H9 (cell line): ENCODE results near the gene CHCHD3. TPM values are rescaled to one million over a fixed set of nuclear protein-coding genes. Genes with fewer than 3 reads are reported as not detected.

ENCODE experiments used
- DNase-seq: peaks from one replicate; pipeline ENCODE4 v3.0.0-alpha.2; 2017
- H2AFZ ChIP-seq: one replicate; pipeline ENCODE4 v1.6.1; 2013; ENCODE audit warnings: mild to moderate bottlenecking, low read length, control low read depth, moderate library complexity
- H2AK5ac ChIP-seq: 2 replicates; pipeline ENCODE4 v1.6.1; 2013; ENCODE audit warnings: low read length, control low read depth, mixed read lengths; ENCODE audit not compliant: insufficient read length
- H2BK120ac ChIP-seq: one replicate; pipeline ENCODE4 v1.6.1; 2013; ENCODE audit warnings: low read depth, mild to moderate bottlenecking, low read length, control low read depth, inconsistent platforms; ENCODE audit not compliant: poor library complexity, severe bottlenecking
- H2BK12ac ChIP-seq: 2 replicates; pipeline ENCODE4 v1.6.1; 2013; ENCODE audit warnings: low read length, control low read depth, mixed read lengths, low read depth; ENCODE audit not compliant: insufficient read length
- H2BK15ac ChIP-seq: 2 replicates; pipeline ENCODE4 v1.6.1; 2013; ENCODE audit warnings: low read depth, low read length, control low read depth
- H2BK20ac ChIP-seq: one replicate; pipeline ENCODE4 v1.6.1; 2013; ENCODE audit warnings: low read depth, mild to moderate bottlenecking, low read length, control low read depth, inconsistent platforms; ENCODE audit not compliant: poor library complexity, severe bottlenecking
- H2BK5ac ChIP-seq: 2 replicates; pipeline ENCODE4 v1.6.1; 2013; ENCODE audit warnings: low read length, control low read depth, mixed read lengths; ENCODE audit not compliant: insufficient read length
- H3K14ac ChIP-seq: 2 replicates; pipeline ENCODE4 v1.6.1; 2013; ENCODE audit warnings: low read length, control low read depth; ENCODE audit not compliant: insufficient read depth
- H3K18ac ChIP-seq: 2 replicates; pipeline ENCODE4 v1.6.1; 2013; ENCODE audit warnings: low read depth, mild to moderate bottlenecking, mixed read lengths, low read length, control low read depth; ENCODE audit not compliant: insufficient read length
- H3K23ac ChIP-seq: 2 replicates; pipeline ENCODE4 v1.6.1; 2013; ENCODE audit warnings: low read length, control low read depth, mixed read lengths, low read depth; ENCODE audit not compliant: insufficient read length
- H3K23me2 ChIP-seq: 2 replicates; pipeline ENCODE4 v1.6.1; 2013; ENCODE audit warnings: low read depth, mild to moderate bottlenecking, mixed read lengths, low read length, control low read depth; ENCODE audit not compliant: insufficient read length, poor library complexity, severe bottlenecking
- H3K27ac ChIP-seq: 2 replicates; pipeline ENCODE4 v1.5.1; 2013; ENCODE audit warnings: low read length, control low read depth, mixed read lengths, low read depth; ENCODE audit not compliant: insufficient read length
- H3K27me3 ChIP-seq: 2 replicates; pipeline ENCODE4 v1.6.1; 2013; ENCODE audit warnings: low read length, control low read depth, inconsistent platforms; ENCODE audit not compliant: insufficient read depth
- H3K4ac ChIP-seq: 2 replicates; pipeline ENCODE4 v1.6.1; 2013; ENCODE audit warnings: low read depth, mild to moderate bottlenecking, control low read depth, inconsistent platforms, low read length, moderate library complexity
- H3K4me1 ChIP-seq: 2 replicates; pipeline ENCODE4 v1.6.1; 2013; ENCODE audit warnings: low read length, control low read depth, inconsistent platforms; ENCODE audit not compliant: insufficient read depth
- H3K4me2 ChIP-seq: 2 replicates; pipeline ENCODE4 v1.6.1; 2013; ENCODE audit warnings: low read length, control low read depth, mixed read lengths; ENCODE audit not compliant: insufficient read length, insufficient read depth
- H3K56ac ChIP-seq: 2 replicates; pipeline ENCODE4 v1.6.1; 2013; ENCODE audit warnings: low read depth, mild to moderate bottlenecking, mixed read lengths, low read length, control low read depth; ENCODE audit not compliant: insufficient read length
- H3K79me1 ChIP-seq: 2 replicates; pipeline ENCODE4 v1.6.1; 2013; ENCODE audit warnings: low read depth, mild to moderate bottlenecking, moderate library complexity, low read length, control low read depth, inconsistent platforms; ENCODE audit not compliant: insufficient read depth, poor library complexity, severe bottlenecking
- H3K79me2 ChIP-seq: 2 replicates; pipeline ENCODE4 v1.6.1; 2013; ENCODE audit warnings: low read length, control low read depth, inconsistent platforms; ENCODE audit not compliant: insufficient read depth
- H3K9ac ChIP-seq: 2 replicates; pipeline ENCODE4 v1.6.1; 2013; ENCODE audit warnings: low read length, control low read depth, mixed read lengths; ENCODE audit not compliant: insufficient read length; ENCODE audit errors: extremely low read depth
- H3K9me3 ChIP-seq: one replicate; pipeline ENCODE4 v1.6.1; 2013; ENCODE audit warnings: low read depth, low read length, inconsistent platforms; ENCODE audit not compliant: control insufficient read depth
- H3T11ph ChIP-seq: one replicate; pipeline ENCODE4 v1.6.1; 2013; ENCODE audit warnings: mild to moderate bottlenecking, low read length, control low read depth, inconsistent platforms
- H4K20me1 ChIP-seq: one replicate; pipeline ENCODE4 v1.6.1; 2013; ENCODE audit not compliant: control insufficient read depth, insufficient read length, insufficient read depth
- H4K5ac ChIP-seq: 2 replicates; pipeline ENCODE4 v1.6.1; 2013; ENCODE audit warnings: low read depth, mild to moderate bottlenecking, mixed read lengths, low read length, control low read depth; ENCODE audit not compliant: insufficient read length
- H4K8ac ChIP-seq: replicated peaks from 2 replicates; pipeline ENCODE4 v1.6.1; 2013; ENCODE audit warnings: low read length, control low read depth, mixed read lengths, low read depth; ENCODE audit not compliant: insufficient read length
- H4K91ac ChIP-seq: 2 replicates; pipeline ENCODE4 v1.6.1; 2013; ENCODE audit warnings: low read depth, mild to moderate bottlenecking, moderate library complexity, mixed read lengths, low read length, control low read depth; ENCODE audit not compliant: insufficient read length
- H3K27ac Mint-ChIP-seq, 3 experiments: 2 replicates in 2 of 3; 3 replicates in 1 of 3; pipeline ENCODE4 v1.8.0; 2020 to 2021; ENCODE audit warnings: mixed read lengths in 3 of 3, mild to moderate bottlenecking in 1 of 3, moderate library complexity in 1 of 3
- H3K27me3 Mint-ChIP-seq: 2 replicates; pipeline ENCODE4 v1.8.0; 2021; ENCODE audit warnings: low read depth, mild to moderate bottlenecking, moderate library complexity, mixed read lengths
- H3K36me3 Mint-ChIP-seq, 3 experiments: 2 replicates in 2 of 3; 3 replicates in 1 of 3; pipeline ENCODE4 v1.8.0; 2020 to 2021; ENCODE audit warnings: low read depth in 3 of 3, mixed read lengths in 3 of 3; ENCODE audit not compliant: insufficient read depth in 1 of 3
- H3K4me1 Mint-ChIP-seq, 2 experiments: 2 replicates each; pipeline ENCODE4 v1.8.0; 2020; ENCODE audit warnings: mixed read lengths in 2 of 2
- H3K4me3 Mint-ChIP-seq, 2 experiments: 2 replicates in 1 of 2; 3 replicates in 1 of 2; pipeline ENCODE4 v1.8.0; 2020 to 2021; ENCODE audit warnings: mild to moderate bottlenecking in 2 of 2, mixed read lengths in 2 of 2, moderate library complexity in 1 of 2
- H3K9me3 Mint-ChIP-seq, 2 experiments: 2 replicates in 1 of 2; 3 replicates in 1 of 2; pipeline ENCODE4 v1.8.0; 2020; ENCODE audit warnings: mild to moderate bottlenecking in 2 of 2, mixed read lengths in 2 of 2, moderate library complexity in 1 of 2
- WGBS: extraction: QIAGEN DNeasy Blood & Tissue Kit; methylation state at CpG from one replicate; pipeline ENCODE4 v1.1.7; 2013; ENCODE audit warnings: missing lambda C conversion rate, low lambda C conversion rate, mixed read lengths; ENCODE audit not compliant: insufficient read length; ENCODE audit errors: extremely low coverage; 5-methylcytosine and 5-hydroxymethylcytosine counted together
- total RNA-seq: library from RNA; stranded (reverse); gene quantifications from 2 replicates; pipeline ENCODE4 v1.2.1, GENCODE V29; 2021
- TF ChIP-seq, protein P1 (sequence below): fragments of 200-600 bp; sonication (generic); conservative IDR thresholded peaks from 3 replicates; pipeline ENCODE4 v1.8.0; 2021; ENCODE audit warnings: antibody characterized with exemption, mild to moderate bottlenecking

Gene CHCHD3
- total RNA-seq, 1 experiment from 2014 or later: 104 TPM

DNA sequence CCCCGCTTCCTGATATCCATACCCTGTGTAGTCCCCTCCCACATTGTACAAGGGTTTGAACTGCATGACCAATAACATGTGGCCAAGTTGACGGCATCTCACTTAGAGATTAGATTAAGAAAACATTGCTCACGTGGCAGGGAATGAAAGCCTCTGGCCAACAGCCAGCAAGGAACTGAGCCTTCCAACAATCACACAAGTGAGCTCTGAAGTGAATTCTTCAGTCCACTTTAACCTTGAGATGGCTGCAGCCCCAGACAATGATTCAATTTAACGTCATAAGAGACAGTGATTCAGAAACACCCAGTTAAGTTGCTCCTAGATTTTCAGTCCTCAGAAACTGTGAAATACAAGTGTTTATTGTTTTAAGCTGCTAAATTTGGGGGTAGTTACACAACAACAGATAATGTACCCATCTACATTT lies 339.7 kb downstream of the CHCHD3 start:
- no peak for DNase-seq
- no CpG with 5 or more reads among the region's 4 CpGs for WGBS
- peaks cover 4 to 5% of the 10 kb centered on the region in 2 experiments for H3K4me1 Mint-ChIP-seq

More for the DNA sequence above, 339.7 kb downstream of the CHCHD3 start:
- Histone ChIP-seq H3K18ac (no peak overlapping the region), H3K23ac (no peak overlapping the region), H2AFZ (no peak overlapping the region), H4K91ac (no peak overlapping the region), H3K79me1 (no peaks in the 10 kb centered on the region), H4K8ac (no peak overlapping the region), H3K4me2 (no peak overlapping the region), H2BK120ac (no peak overlapping the region), H2AK5ac (no peak overlapping the region), H3K4me1 (no peaks in the 10 kb centered on the region), H2BK12ac (no peak overlapping the region), H3K27ac (no peak overlapping the region), H3K56ac (no peak overlapping the region), H3K27me3 (no peaks in the 10 kb centered on the region), H3K23me2 (no peaks in the 10 kb centered on the region), H2BK15ac (no peak overlapping the region), H3K79me2 (no peaks in the 10 kb centered on the region), H3K4ac (no peak overlapping the region), H3K9ac (no peak overlapping the region), H3K9me3 (no peaks in the 10 kb centered on the region), H2BK5ac (no peak overlapping the region), H4K20me1 (no peaks in the 10 kb centered on the region), H3T11ph (no peak overlapping the region), H2BK20ac (no peak overlapping the region), H4K5ac (no peak overlapping the region), H3K14ac (no peak overlapping the region)
- Mint-ChIP-seq H3K36me3 (peaks cover 6 to 10% (median 8%) of the 10 kb centered on the region in 3 experiments; a peak in 5 of 7 replicates), H3K9me3 (peaks cover 13 to 16% of the 10 kb centered on the region in 2 experiments), H3K4me3 (no peak overlapping the region), H3K27ac (no peak overlapping the region), H3K27me3 (peaks cover 14% of the 10 kb centered on the region)
- TF ChIP-seq, protein P1, sequence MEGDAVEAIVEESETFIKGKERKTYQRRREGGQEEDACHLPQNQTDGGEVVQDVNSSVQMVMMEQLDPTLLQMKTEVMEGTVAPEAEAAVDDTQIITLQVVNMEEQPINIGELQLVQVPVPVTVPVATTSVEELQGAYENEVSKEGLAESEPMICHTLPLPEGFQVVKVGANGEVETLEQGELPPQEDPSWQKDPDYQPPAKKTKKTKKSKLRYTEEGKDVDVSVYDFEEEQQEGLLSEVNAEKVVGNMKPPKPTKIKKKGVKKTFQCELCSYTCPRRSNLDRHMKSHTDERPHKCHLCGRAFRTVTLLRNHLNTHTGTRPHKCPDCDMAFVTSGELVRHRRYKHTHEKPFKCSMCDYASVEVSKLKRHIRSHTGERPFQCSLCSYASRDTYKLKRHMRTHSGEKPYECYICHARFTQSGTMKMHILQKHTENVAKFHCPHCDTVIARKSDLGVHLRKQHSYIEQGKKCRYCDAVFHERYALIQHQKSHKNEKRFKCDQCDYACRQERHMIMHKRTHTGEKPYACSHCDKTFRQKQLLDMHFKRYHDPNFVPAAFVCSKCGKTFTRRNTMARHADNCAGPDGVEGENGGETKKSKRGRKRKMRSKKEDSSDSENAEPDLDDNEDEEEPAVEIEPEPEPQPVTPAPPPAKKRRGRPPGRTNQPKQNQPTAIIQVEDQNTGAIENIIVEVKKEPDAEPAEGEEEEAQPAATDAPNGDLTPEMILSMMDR: no peak
